ENCODE results near the gene PKP4. TPM values are rescaled to one million over a fixed set of nuclear protein-coding genes. Genes with fewer than 3 reads are reported as not detected.

Gene PKP4
- total and polyA plus RNA-seq, 7 donors, result 6.8 to 23.8 (median 18.0) TPM

DNA sequence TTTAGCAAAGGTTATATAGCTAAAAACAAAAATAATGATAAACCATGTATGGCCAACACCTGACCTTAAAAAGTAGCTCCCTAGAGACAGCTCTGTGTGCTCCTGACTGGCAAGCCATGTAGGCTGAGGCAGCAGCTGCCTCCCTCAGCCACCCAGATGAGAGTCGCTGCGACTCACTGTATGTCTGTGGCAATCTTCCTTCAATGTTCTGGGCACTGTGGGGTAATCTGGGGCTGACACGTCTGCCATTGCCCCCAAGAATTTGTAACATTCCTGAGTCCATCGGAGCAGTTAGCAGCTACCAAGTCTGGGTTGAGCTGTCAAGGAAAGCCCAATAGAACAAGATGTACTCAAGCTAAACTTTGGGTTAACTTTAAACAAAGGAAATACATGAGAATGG is 232.0 kb downstream of the PKP4 start:
- no peaks in the 10 kb centered on the region for H3K36me3 ChIP-seq (ENCODE audit: insufficient read depth in 1 of 2, low read depth in 1 of 2)
- no peaks in the 10 kb centered on the region for H3K9me3 ChIP-seq
- TF ChIP-seq CTCF (IDR thresholded peaks at IDR 0.05), result no peak
- no peak for DNase-seq
- H3K4me3 ChIP-seq, result no peak overlapping the region
- intact Hi-C loops (cut with DNase I), result no loop called here
- no peaks in the 10 kb centered on the region for H3K4me1 ChIP-seq
- H3K27me3 ChIP-seq (ENCODE audit: insufficient read depth in 3 of 3, low read length in 2 of 3), result no peaks in the 10 kb centered on the region
- WGBS, 3 donors, result 49 to 64% (median 55%) methylated on average over 4 of the region's 4 CpGs
- H3K27ac ChIP-seq, result no peak overlapping the region
- ATAC-seq, result no peak

- WGBS, 3 donors, result 62 to 68% (median 68%) methylated on average over 5 of the region's 5 CpGs
- ATAC-seq, result no peak
- no peak overlapping the region for H3K4me3 ChIP-seq
- H3K36me3 ChIP-seq (ENCODE audit: insufficient read depth in 1 of 2, low read depth in 1 of 2), result no peaks in the 10 kb centered on the region
- no peak for TF ChIP-seq CTCF (IDR thresholded peaks at IDR 0.05)
- no peaks in the 10 kb centered on the region for H3K4me1 ChIP-seq
- DNase-seq, result no peak
- H3K9me3 ChIP-seq, result no peaks in the 10 kb centered on the region
- H3K27ac ChIP-seq, result no peak overlapping the region
- intact Hi-C loops (cut with DNase I), result no loop called here
- no peaks in the 10 kb centered on the region for H3K27me3 ChIP-seq (ENCODE audit: insufficient read depth in 3 of 3, low read length in 2 of 3)
Measured at GRCh38 chr2:158689391-158689790, 232.6 kb downstream of the PKP4 start.

GRCh38 chr2:158690823-158691222 is 234.1 kb downstream of the PKP4 start:
- ATAC-seq (no peak), DNase-seq (no peak)
- no peak overlapping the region for H3K27ac ChIP-seq
- no peaks in the 10 kb centered on the region for H3K4me1 ChIP-seq
- H3K36me3 ChIP-seq (ENCODE audit: insufficient read depth in 1 of 2, low read depth in 1 of 2), result no peaks in the 10 kb centered on the region
- H3K27me3 ChIP-seq (ENCODE audit: insufficient read depth in 3 of 3, low read length in 2 of 3), result no peaks in the 10 kb centered on the region
- TF ChIP-seq CTCF (IDR thresholded peaks at IDR 0.05), result no peak
- H3K4me3 ChIP-seq, result no peak overlapping the region
- H3K9me3 ChIP-seq, result no peaks in the 10 kb centered on the region
- 96 to 100% (median 98%) methylated on average over 2 of the region's 2 CpGs for WGBS, 3 donors
- intact Hi-C loops (cut with DNase I), result no loop called here

DNA sequence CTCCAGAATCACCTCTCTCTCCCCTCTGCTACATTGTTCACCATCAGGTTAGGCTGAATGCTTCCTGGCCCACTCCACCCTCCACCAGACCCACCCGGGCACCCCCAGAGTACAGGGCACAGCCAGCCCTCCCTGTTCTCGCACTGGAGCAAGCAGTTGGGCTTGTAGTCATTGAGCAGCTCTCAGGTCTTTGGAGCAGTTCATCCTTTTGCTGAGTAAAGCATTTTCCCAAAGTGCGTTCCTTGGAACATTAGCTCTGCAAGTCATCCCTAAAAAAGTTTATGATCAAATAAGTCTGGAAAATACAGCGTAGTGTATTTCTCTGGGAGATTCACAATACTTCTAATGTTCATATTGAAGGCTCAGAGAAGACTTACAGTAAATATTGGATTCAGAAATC is 234.9 kb downstream of the PKP4 start:
- Histone ChIP-seq H3K4me1 (no peaks in the 10 kb centered on the region), H3K27me3 (ENCODE audit: insufficient read depth in 3 of 3, low read length in 2 of 3) (no peaks in the 10 kb centered on the region), H3K9me3 (no peaks in the 10 kb centered on the region), H3K36me3 (ENCODE audit: insufficient read depth in 1 of 2, low read depth in 1 of 2) (no peaks in the 10 kb centered on the region), H3K27ac (no peak overlapping the region), H3K4me3 (no peak overlapping the region)
- intact Hi-C loops (cut with DNase I), result no loop called here
- TF ChIP-seq CTCF (IDR thresholded peaks at IDR 0.05), result no peak
- 84 to 94% (median 90%) methylated on average over 4 of the region's 4 CpGs for WGBS, 3 donors
- ATAC-seq (no peak), DNase-seq (no peak)

GRCh38 chr2:158692372-158693103 is 235.8 kb downstream of the PKP4 start:
- H3K9me3 ChIP-seq, result no peaks in the 10 kb centered on the region
- no peaks in the 10 kb centered on the region for H3K4me1 ChIP-seq
- no peak overlapping the region for H3K4me3 ChIP-seq
- H3K27ac ChIP-seq, result no peak overlapping the region
- no peak for TF ChIP-seq CTCF (IDR thresholded peaks at IDR 0.05)
- H3K36me3 ChIP-seq (ENCODE audit: insufficient read depth in 1 of 2, low read depth in 1 of 2), result no peaks in the 10 kb centered on the region
- WGBS, 3 donors, result 95 to 97% (median 96%) methylated on average over 3 of the region's 3 CpGs
- H3K27me3 ChIP-seq (ENCODE audit: insufficient read depth in 3 of 3, low read length in 2 of 3), result no peaks in the 10 kb centered on the region
- DNase-seq (no peak), ATAC-seq (no peak)
- intact Hi-C loops (cut with DNase I), result no loop called here
